H1 (cell line): ENCODE data around the gene ENKD1. TPM values are rescaled to one million over a fixed set of nuclear protein-coding genes. Genes with fewer than 3 reads are reported as not detected.

ENCODE experiments used
- CTCF ChIA-PET: fragments of 300-600 bp; sonication (Branson Sonifier 250); formaldehyde crosslinking; loops from one replicate; lab custom pipeline; 2021; ENCODE audit not compliant: partially characterized antibody; lab: Charles Lee
- POLR2A ChIA-PET: fragments of 300-600 bp; sonication (Branson Sonifier 250); formaldehyde crosslinking; loops from one replicate; lab custom pipeline; 2021; ENCODE audit warnings: inconsistent platforms; ENCODE audit not compliant: partially characterized antibody; lab: Charles Lee
- DNase-seq, 2 experiments: peaks; one replicate each; pipeline versions ENCODE4 v3.0.0 to v3.0.0-alpha.2; 2010 to 2022; ENCODE audit warnings: low spot score in 2 of 2, low read depth in 1 of 2, mixed read lengths in 1 of 2
- FAIRE-seq: peaks from 2 replicates; lab custom pipeline; 2011; peaks lifted over from hg19 to GRCh38; lab: Jason Lieb, UNC
- H2AFZ ChIP-seq: 2 replicates; pipeline ENCODE4 v1.8.1; 2012; ENCODE audit warnings: low read length, inconsistent platforms
- H2AK5ac ChIP-seq: 2 replicates; pipeline ENCODE4 v1.6.1; 2013; ENCODE audit warnings: low read depth, low read length
- H2BK120ac ChIP-seq: replicated peaks from 2 replicates; pipeline ENCODE3; 2013; ENCODE audit warnings: low read depth, low read length, inconsistent platforms
- H2BK12ac ChIP-seq: 2 replicates; pipeline ENCODE4 v1.6.1; 2013; ENCODE audit warnings: low read depth, low read length
- H2BK15ac ChIP-seq: 2 replicates; pipeline ENCODE4 v1.6.1; 2013; ENCODE audit warnings: low read length
- H2BK20ac ChIP-seq: 2 replicates; pipeline ENCODE4 v1.6.1; 2013; ENCODE audit warnings: low read length
- H2BK5ac ChIP-seq: 2 replicates; pipeline ENCODE4 v1.6.1; 2013; ENCODE audit warnings: low read depth, low read length
- H3K14ac ChIP-seq: 2 replicates; pipeline ENCODE4 v1.6.1; 2013; ENCODE audit warnings: inconsistent platforms; ENCODE audit not compliant: insufficient read length
- H3K18ac ChIP-seq: 2 replicates; pipeline ENCODE4 v1.6.1; 2013; ENCODE audit warnings: low read length; ENCODE audit errors: extremely low read depth
- H3K23ac ChIP-seq: 2 replicates; pipeline ENCODE4 v1.6.1; 2013; ENCODE audit warnings: inconsistent platforms; ENCODE audit not compliant: insufficient read length
- H3K23me2 ChIP-seq: 2 replicates; pipeline ENCODE4 v1.6.1; 2013; ENCODE audit warnings: low read depth, low read length
- H3K27ac ChIP-seq: 2 replicates; pipeline ENCODE4 v1.6.1; 2011; ENCODE audit warnings: low read depth, low read length, inconsistent platforms
- H3K27me3 ChIP-seq, 4 experiments: replicated peaks in 1 of 4; 1 replicate in 1 of 4; 2 replicates in 3 of 4; pipeline versions ENCODE4 v1.6.1 to v1.8.1; 2011 to 2013; ENCODE audit warnings: low read length in 3 of 4, mild to moderate bottlenecking in 3 of 4, inconsistent platforms in 2 of 4, mixed read lengths in 2 of 4, moderate library complexity in 1 of 4; ENCODE audit not compliant: control insufficient read depth in 3 of 4, insufficient read depth in 3 of 4; ENCODE audit errors: extremely low read depth in 1 of 4
- H3K36me3 ChIP-seq, 4 experiments: 2 replicates each; pipeline versions ENCODE4 v1.6.1 to v1.8.1; 2011 to 2013; ENCODE audit warnings: mild to moderate bottlenecking in 4 of 4, low read length in 3 of 4, moderate library complexity in 2 of 4, control low read depth in 1 of 4, inconsistent platforms in 1 of 4; ENCODE audit not compliant: insufficient read depth in 4 of 4, control insufficient read depth in 2 of 4
- H3K4ac ChIP-seq: replicated peaks from 2 replicates; pipeline ENCODE3; 2013; ENCODE audit warnings: low read length, low read depth, mixed read lengths, inconsistent platforms; ENCODE audit not compliant: insufficient read length
- H3K4me1 ChIP-seq, 4 experiments: replicated peaks in 1 of 4; 1 replicate in 1 of 4; 2 replicates in 3 of 4; pipeline versions ENCODE4 v1.6.1 to v1.8.1; 2011 to 2013; ENCODE audit warnings: low read length in 3 of 4, inconsistent platforms in 2 of 4, mixed read lengths in 1 of 4; ENCODE audit not compliant: insufficient read depth in 4 of 4, control insufficient read depth in 3 of 4
- H3K4me2 ChIP-seq, 2 experiments: 2 replicates each; pipeline versions ENCODE4 v1.6.1 to v1.8.1; 2011 to 2013; ENCODE audit warnings: low read depth in 2 of 2, low read length in 2 of 2, control low read depth in 1 of 2, inconsistent platforms in 1 of 2, mild to moderate bottlenecking in 1 of 2; ENCODE audit not compliant: insufficient read depth in 1 of 2
- H3K4me3 ChIP-seq, 4 experiments: fragments of 200-600, 300-600 bp in 1 of 4; sonication (generic), shearing (Covaris generic), sonication (Bioruptor Twin) in 1 of 4; 2 replicates each; pipeline versions ENCODE4 v1.5.1 to v1.8.1; 2011 to 2016; ENCODE audit warnings: low read length in 4 of 4, low read depth in 3 of 4, control low read depth in 2 of 4, inconsistent platforms in 2 of 4, mild to moderate bottlenecking in 2 of 4, mixed read lengths in 1 of 4, moderate library complexity in 1 of 4; ENCODE audit not compliant: insufficient read depth in 2 of 4; ENCODE audit errors: extremely low read depth in 1 of 4
- H3K56ac ChIP-seq: replicated peaks from 2 replicates; pipeline ENCODE3; 2013; ENCODE audit warnings: low read depth, mild to moderate bottlenecking, mixed read lengths, low read length, inconsistent platforms; ENCODE audit not compliant: insufficient read length
- H3K79me1 ChIP-seq: 2 replicates; pipeline ENCODE4 v1.6.1; 2013; ENCODE audit warnings: low read depth, low read length, control low read depth
- H3K79me2 ChIP-seq, 2 experiments: 2 replicates each; pipeline versions ENCODE4 v1.6.1 to v1.8.1; 2012 to 2013; ENCODE audit warnings: low read length in 2 of 2, mild to moderate bottlenecking in 2 of 2, inconsistent platforms in 1 of 2; ENCODE audit not compliant: insufficient read depth in 2 of 2, control insufficient read depth in 1 of 2
- H3K9ac ChIP-seq, 4 experiments: replicated peaks in 1 of 4; 1 replicate in 1 of 4; 2 replicates in 3 of 4; pipeline versions ENCODE4 v1.6.1 to v1.8.1; 2011 to 2013; ENCODE audit warnings: low read depth in 3 of 4, low read length in 3 of 4, control low read depth in 2 of 4, mild to moderate bottlenecking in 2 of 4, moderate library complexity in 2 of 4, inconsistent platforms in 1 of 4; ENCODE audit errors: extremely low read depth in 1 of 4
- H3K9me3 ChIP-seq, 2 experiments: 2 replicates each; pipeline versions ENCODE4 v1.6.1 to v1.8.1; 2012 to 2013; ENCODE audit warnings: mild to moderate bottlenecking in 2 of 2, moderate library complexity in 2 of 2, control low read depth in 1 of 2, inconsistent platforms in 1 of 2, low read depth in 1 of 2, low read length in 1 of 2, mixed read lengths in 1 of 2; ENCODE audit not compliant: insufficient read depth in 2 of 2
- H4K20me1 ChIP-seq, 2 experiments: replicated peaks in 1 of 2; 2 replicates each; pipeline versions ENCODE3 to v1.8.1; 2011 to 2013; ENCODE audit warnings: inconsistent platforms in 2 of 2, low read length in 2 of 2, mild to moderate bottlenecking in 1 of 2; ENCODE audit not compliant: insufficient read depth in 2 of 2, control insufficient read depth in 1 of 2
- H4K5ac ChIP-seq: 2 replicates; pipeline ENCODE4 v1.6.1; 2013; ENCODE audit warnings: low read length, low read depth, mixed read lengths, inconsistent platforms; ENCODE audit not compliant: insufficient read length
- H4K8ac ChIP-seq: 2 replicates; pipeline ENCODE4 v1.8.0; 2013; ENCODE audit warnings: mild to moderate bottlenecking, moderate library complexity, low read length, inconsistent platforms; ENCODE audit not compliant: insufficient read depth; ENCODE audit errors: extremely low read depth
- H4K91ac ChIP-seq: replicated peaks from 2 replicates; pipeline ENCODE3; 2013; ENCODE audit warnings: low read length, mixed read lengths, inconsistent platforms; ENCODE audit not compliant: insufficient read length
- EP300 ChIP-seq, 2 experiments: IDR thresholded peaks; 1 replicate in 1 of 2; 2 replicates in 1 of 2; pipeline ENCODE4 v1.6.1; 2011 to 2012; ENCODE audit warnings: low read depth in 2 of 2, low read length in 2 of 2, mild to moderate bottlenecking in 2 of 2, borderline replicate concordance in 1 of 2, inconsistent platforms in 1 of 2, moderate library complexity in 1 of 2
- GTF2F1 ChIP-seq: IDR thresholded peaks from 2 replicates; pipeline ENCODE4 v1.6.1; 2012; ENCODE audit warnings: low read depth, low read length, improper control_type of control experiment, borderline replicate concordance
- NRF1 ChIP-seq: IDR thresholded peaks from 2 replicates; pipeline ENCODE4 v1.6.1; 2011; ENCODE audit warnings: mild to moderate bottlenecking, low read depth, low read length, improper control_type of control experiment
- WGBS, 2 experiments: shearing (Covaris generic) in 1 of 2; methylation state at CpG; one replicate each; pipeline versions ENCODE4 v1.1.6 to v1.1.7; 2013 to 2015; ENCODE audit warnings: low lambda C conversion rate in 2 of 2, mixed read lengths in 2 of 2, inconsistent platforms in 1 of 2, low coverage in 1 of 2, missing lambda C conversion rate in 1 of 2; ENCODE audit not compliant: insufficient replicate concordance in 2 of 2, insufficient coverage in 1 of 2, insufficient read length in 1 of 2; ENCODE audit errors: extremely low coverage in 1 of 2, missing lambda C conversion rate in 1 of 2; 5-methylcytosine and 5-hydroxymethylcytosine counted together
- polyA plus RNA-seq, 7 experiments: library from polyadenylated mRNA; depleted of rRNA in 3 of 7; stranded (reverse) in 5 of 7; unstranded in 2 of 7; fragments of >200 nt in 5 of 7; fragments of 200-250 nt in 2 of 7; gene quantifications; 1 replicate in 5 of 7; 2 replicates in 1 of 7; 4 replicates in 1 of 7; pipeline versions ENCODE4 v1.2.1 to v1.2.3, GENCODE V29; 2011 to 2013; ENCODE audit warnings: missing spikeins in 2 of 7, mixed read lengths in 2 of 7
- total RNA-seq: library from RNA; stranded (reverse); fragmentation: NEBNext Ultra II Directional; extraction: Animal tissue kit (Norgen Biotek cat#: 25700); gene quantifications from 2 replicates; pipeline ENCODE4 v1.2.1, GENCODE V29; 2021

Gene ENKD1
- total and polyA plus RNA-seq, 2 of the 8 experiments (the other 6 are each of a cell fraction or from before 2014, with no cell fraction given) = 12.9 to 16.1 TPM

DNA sequence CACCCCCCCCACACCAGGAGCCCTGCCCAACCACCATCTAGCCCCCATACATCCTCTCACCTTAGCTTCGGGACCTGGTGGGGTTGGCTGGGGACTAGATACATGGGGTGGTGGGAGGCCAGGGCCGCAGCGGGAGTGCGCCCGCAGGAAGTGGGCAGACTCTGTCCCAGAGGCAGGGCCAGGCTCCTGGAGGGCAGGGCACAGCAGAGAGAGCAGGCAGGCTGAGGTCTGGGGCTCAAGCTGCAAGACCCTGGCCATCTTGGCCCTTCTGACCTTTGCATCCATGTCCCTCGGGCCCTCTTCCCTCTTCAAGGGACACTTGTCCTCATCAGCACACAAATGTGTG, 2.7 kb downstream of the ENKD1 start:
- H2BK120ac ChIP-seq = no peak overlapping the region
- H3K56ac ChIP-seq = no peak overlapping the region
- H3K79me2 ChIP-seq = no peaks in the 10 kb centered on the region
- POLR2A ChIA-PET = interaction anchor here (1.4 to 2.0 kb wide), 5 partner anchors 12 to 221 kb away, joined by 3 to 6 read pairs (median 4); partner anchors contain the start of gene NRN1L
- H3K9ac ChIP-seq = no peak overlapping the region
- H3K36me3 ChIP-seq = no peaks in the 10 kb centered on the region
- no peak overlapping the region for H3K14ac ChIP-seq
- no peak for FAIRE-seq
- no peak overlapping the region for H2BK5ac ChIP-seq
- H3K4me2 ChIP-seq = no peak overlapping the region
- peak overlapping the region; percentile 95; the same call in 1 of the 2 replicates for H2BK15ac ChIP-seq
- no peak overlapping the region for H2AFZ ChIP-seq
- peaks cover 0 to 33% (median 20%) of the 10 kb centered on the region in 4 experiments; a peak in 5 of 7 replicates for H3K4me1 ChIP-seq
- peaks cover 0 to 3% (median under 1%) of the 10 kb centered on the region in 4 experiments; a peak in 2 of 7 replicates for H3K27me3 ChIP-seq
- H3K27ac ChIP-seq = no peak overlapping the region
- H4K5ac ChIP-seq = no peak overlapping the region
- H2AK5ac ChIP-seq = no peak overlapping the region
- H3K23ac ChIP-seq = no peak overlapping the region
- no peak overlapping the region for H4K91ac ChIP-seq
- H4K8ac ChIP-seq = no peak overlapping the region
- no peak overlapping the region for H2BK20ac ChIP-seq
- CTCF ChIA-PET = interaction anchor here (0.5 to 13.7 kb wide), 44 partner anchors 11 to 431 kb away, joined by 3 to 202 read pairs (median 4); partner anchors contain the start of genes ATP6V0D1, CARMIL2, CTCF and NRN1L
- peaks cover 27% of the 10 kb centered on the region for H3K23me2 ChIP-seq
- no peak for TF ChIP-seq EP300 (IDR thresholded peaks at IDR 0.05; ENCODE audit: borderline replicate concordance in 1 of 2, low read depth in 2 of 2, low read length in 2 of 2)
- TF ChIP-seq GTF2F1 = no peak
- no peak for TF ChIP-seq NRF1
- TF ChIP-seq, all 59 proteins: peak for 0
- H3K4ac ChIP-seq = no peak overlapping the region
- no peaks in the 10 kb centered on the region for H3K79me1 ChIP-seq
- DNase-seq = no peak
- no peak overlapping the region for H2BK12ac ChIP-seq
- WGBS, 2 experiments = 91% methylated on average over 6 of the region's 6 CpGs; no CpG with 5 or more reads in 1 of the 2 experiments
- H3K4me3 ChIP-seq = no peak overlapping the region
- H4K20me1 ChIP-seq = peaks cover 5% of the 10 kb centered on the region in 2 experiments
- H3K18ac ChIP-seq = no peak overlapping the region
- H3K9me3 ChIP-seq = no peaks in the 10 kb centered on the region
